Loucy (cell line): Measurements from ENCODE around the gene TP63.
A peak's percentile ranks its signal among the peaks of the same experiment; 100 is the strongest.
"Not testable (repeated sequence)": the region's sequence is repeated elsewhere in the genome, so short reads cannot be mapped to it uniquely, and the experiment has no call there.

Experiments
- H2AFZ ChIP-seq: fragments of 200-600 bp; sonication (generic); 2 replicates; pipeline ENCODE4 v1.6.0; 2016; ENCODE audit warnings: antibody characterized with exemption, mild to moderate bottlenecking, low read length, moderate library complexity
- H3F3A ChIP-seq: fragments of 200-600 bp; 2 replicates; pipeline ENCODE4 v1.6.0; 2016; ENCODE audit warnings: antibody characterized with exemption, low read depth, mild to moderate bottlenecking
- H3K27me3 ChIP-seq: fragments of 200-600 bp; sonication (generic); 2 replicates; pipeline ENCODE4 v1.6.1; 2014; ENCODE audit warnings: low read length, mild to moderate bottlenecking; ENCODE audit not compliant: insufficient read depth, poor library complexity, severe bottlenecking
- H3K36me3 ChIP-seq: fragments of 200-600 bp; sonication (generic); 2 replicates; pipeline ENCODE4 v1.6.1; 2016; ENCODE audit warnings: low read length; ENCODE audit not compliant: insufficient read depth
- H3K4me1 ChIP-seq: fragments of 200-600 bp; sonication (generic); 2 replicates; pipeline ENCODE4 v1.5.1; 2014; ENCODE audit warnings: low read length, mild to moderate bottlenecking; ENCODE audit not compliant: insufficient read depth, poor library complexity, severe bottlenecking
- H3K4me2 ChIP-seq: fragments of 200-600 bp; sonication (generic); 2 replicates; pipeline ENCODE4 v1.6.0; 2014; ENCODE audit warnings: antibody characterized with exemption, low read length, low read depth, mild to moderate bottlenecking; ENCODE audit not compliant: poor library complexity, severe bottlenecking
- H3K4me3 ChIP-seq: fragments of 200-600 bp; sonication (generic); 2 replicates; pipeline ENCODE4 v1.5.1; 2014; ENCODE audit warnings: low read length, mild to moderate bottlenecking, mixed read lengths; ENCODE audit not compliant: poor library complexity, severe bottlenecking
- H3K79me2 ChIP-seq: fragments of 200-600 bp; sonication (generic); 2 replicates; pipeline ENCODE4 v1.6.1; 2014; ENCODE audit warnings: low read length; ENCODE audit not compliant: insufficient read depth
- H3K9ac ChIP-seq: fragments of 200-600 bp; sonication (generic); 2 replicates; pipeline ENCODE4 v1.6.0; 2014; ENCODE audit warnings: mild to moderate bottlenecking, low read depth, low read length, moderate library complexity; ENCODE audit not compliant: poor library complexity, severe bottlenecking
- H3K9me2 ChIP-seq: fragments of 200-600 bp; sonication (generic); replicated peaks from 2 replicates; pipeline ENCODE4 v1.6.1; 2016; ENCODE audit warnings: low read depth, low read length, mixed read lengths
- H3K9me3 ChIP-seq: fragments of 200-600 bp; sonication (generic); 2 replicates; pipeline ENCODE4 v1.6.1; 2014; ENCODE audit warnings: mild to moderate bottlenecking, antibody characterized with exemption, low read length, low read depth; ENCODE audit not compliant: insufficient read depth
- H4K20me1 ChIP-seq: fragments of 200-600 bp; sonication (generic); 2 replicates; pipeline ENCODE4 v1.6.0; 2014; ENCODE audit warnings: antibody characterized with exemption, low read length, mild to moderate bottlenecking; ENCODE audit not compliant: insufficient read depth, poor library complexity, severe bottlenecking
- CTCF ChIP-seq: fragments of 200-600 bp; sonication (generic); conservative IDR thresholded peaks from 2 replicates; pipeline ENCODE4 v1.5.1; 2014; ENCODE audit warnings: mild to moderate bottlenecking, antibody characterized with exemption, low read length
- EZH2phosphoT487 ChIP-seq: fragments of 200-600 bp; IDR thresholded peaks from 2 replicates; pipeline ENCODE4 v1.6.1; 2018; ENCODE audit warnings: antibody characterized with exemption, mild to moderate bottlenecking, moderate library complexity, borderline replicate concordance

Gene TP63

GRCh38 chr3:189606774-189607173, 24.4 kb upstream of the TP63 start:
- Histone ChIP-seq H3K4me1 (peaks cover 4% of the 10 kb centered on the region), H3K9me2 (no peaks in the 10 kb centered on the region), H3K36me3 (0 out of 2 replicates have a peak, but pooled peaks cover 2% of the 10 kb centered on the region), H3K9ac (no peak overlapping the region), H2AFZ (no peak overlapping the region), H3K4me2 (no peak overlapping the region), H3F3A (no peaks in the 10 kb centered on the region), H4K20me1 (no peaks in the 10 kb centered on the region), H3K9me3 (peaks cover 8% of the 10 kb centered on the region; the same call in 1 of the 2 replicates), H3K79me2 (no peaks in the 10 kb centered on the region), H3K4me3 (no peak overlapping the region), H3K27me3 (no peaks in the 10 kb centered on the region)
- TF ChIP-seq CTCF (no peak), EZH2phosphoT487 (no peak)

DNA sequence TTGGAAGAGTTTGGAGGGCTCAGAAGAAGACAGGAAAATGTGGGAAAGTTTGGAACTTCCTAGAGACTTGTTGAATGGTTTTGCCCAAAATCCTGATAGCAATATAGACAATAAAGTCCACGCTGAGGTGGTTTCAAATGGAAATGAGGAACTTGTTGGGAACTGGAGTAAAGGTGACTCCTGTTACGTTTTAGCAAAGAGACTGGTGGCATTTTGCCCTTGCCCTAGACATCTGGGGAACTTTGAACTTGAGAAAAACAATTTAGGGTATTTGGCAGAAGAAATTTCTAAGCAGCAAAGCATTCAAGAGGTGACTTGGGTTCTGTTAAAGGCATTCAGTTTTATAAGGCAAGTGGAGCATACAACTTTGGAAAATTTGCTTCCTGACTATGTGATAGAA, 18.5 kb upstream of the TP63 start:
- not testable (repeated sequence) for H3K4me1 ChIP-seq

DNA sequence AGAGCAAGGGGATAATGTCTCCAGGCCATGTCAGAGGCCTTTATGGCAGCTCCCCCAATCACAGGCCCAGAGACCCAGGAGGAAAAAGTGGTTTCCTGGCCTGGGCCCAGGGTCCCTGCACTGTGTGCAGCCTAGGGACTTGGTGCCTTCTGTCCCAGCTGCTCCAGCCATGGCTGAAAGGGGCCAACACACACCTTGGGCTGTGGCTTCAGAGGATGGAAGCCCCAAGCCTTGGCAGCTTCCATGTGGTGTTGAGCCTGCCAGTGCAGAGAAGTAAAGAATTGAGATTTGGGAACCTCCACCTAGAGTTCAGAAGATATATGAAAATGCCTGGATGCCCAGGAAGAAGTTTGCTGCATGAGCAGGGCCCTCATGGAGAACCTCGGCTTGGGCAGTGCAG, 18.1 kb upstream of the TP63 start:
- no peaks in the 10 kb centered on the region for H3K36me3 ChIP-seq
- H3K4me1 ChIP-seq: no peaks in the 10 kb centered on the region
- peaks cover 8% of the 10 kb centered on the region; the same call in 1 of the 2 replicates for H3K9me3 ChIP-seq
- H3K9ac ChIP-seq: no peak overlapping the region
- H3K4me3 ChIP-seq: no peak overlapping the region
- no peaks in the 10 kb centered on the region for H3K27me3 ChIP-seq
- H3K79me2 ChIP-seq: no peaks in the 10 kb centered on the region
- H2AFZ ChIP-seq: no peak overlapping the region
- no peaks in the 10 kb centered on the region for H4K20me1 ChIP-seq
- no peak for TF ChIP-seq EZH2phosphoT487
- TF ChIP-seq CTCF: no peak
- H3K9me2 ChIP-seq: no peaks in the 10 kb centered on the region
- H3K4me2 ChIP-seq: no peak overlapping the region
- no peaks in the 10 kb centered on the region for H3F3A ChIP-seq

More for the DNA sequence above, 18.5 kb upstream of the TP63 start:
- H3K79me2 ChIP-seq, H3K9ac ChIP-seq, H3K9me3 ChIP-seq, H3F3A ChIP-seq, H3K4me2 ChIP-seq, H2AFZ ChIP-seq, H3K27me3 ChIP-seq, H3K9me2 ChIP-seq, H3K36me3 ChIP-seq, H4K20me1 ChIP-seq, H3K4me3 ChIP-seq: not testable (repeated sequence)

DNA sequence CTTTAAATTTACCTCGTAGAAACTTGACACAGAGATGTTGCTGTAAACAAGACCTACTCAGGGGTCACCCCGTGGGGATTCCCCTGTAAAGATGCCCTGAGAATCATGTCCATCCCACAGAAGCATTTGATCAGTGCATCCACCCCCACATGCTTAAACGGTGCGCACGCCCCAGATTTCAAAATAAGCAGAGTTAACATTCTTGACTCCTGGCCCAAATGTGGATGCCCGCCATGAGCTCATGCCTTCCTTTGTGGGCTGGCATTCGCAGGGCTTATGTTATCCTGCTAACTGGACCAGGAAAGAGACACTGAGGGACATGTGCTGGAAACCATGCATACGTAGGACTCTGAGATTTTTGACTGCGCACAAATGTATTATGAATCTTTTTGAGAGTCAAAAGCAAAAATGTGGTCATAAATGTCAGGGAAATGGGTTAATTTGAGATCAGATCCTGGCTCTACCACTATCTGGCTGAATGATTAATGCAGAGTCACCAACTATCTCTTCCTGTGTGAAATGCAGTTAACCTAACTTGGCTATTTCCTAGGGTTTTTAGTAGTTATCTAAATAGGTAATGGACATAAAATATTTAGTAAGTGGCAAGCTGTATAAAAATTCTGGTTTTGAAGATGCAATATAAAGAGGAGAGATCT, 9.1 kb upstream of the TP63 start:
- H3K36me3 ChIP-seq: no peaks in the 10 kb centered on the region
- no peak overlapping the region for H3K9ac ChIP-seq
- H4K20me1 ChIP-seq: no peaks in the 10 kb centered on the region
- no peaks in the 10 kb centered on the region for H3K9me3 ChIP-seq
- H3F3A ChIP-seq: no peaks in the 10 kb centered on the region; the same call in 1 of the 2 replicates
- H3K9me2 ChIP-seq: no peaks in the 10 kb centered on the region
- TF ChIP-seq CTCF (no peak), EZH2phosphoT487 (no peak)
- H3K79me2 ChIP-seq: no peaks in the 10 kb centered on the region
- peak overlapping the region; percentile 2 for H3K4me3 ChIP-seq
- no peaks in the 10 kb centered on the region for H3K27me3 ChIP-seq
- H3K4me2 ChIP-seq: peak overlapping the region; percentile 36
- H2AFZ ChIP-seq: 0 out of 2 replicates have a peak overlapping the region, but pooled peaks have one; percentile 17
- H3K4me1 ChIP-seq: peaks cover 37% of the 10 kb centered on the region
